Measurements from ENCODE around the gene IL4R. TPM values are rescaled to one million over a fixed set of nuclear protein-coding genes. Genes with fewer than 3 reads are reported as not detected.

IL4R gene
- total RNA-seq, 6 experiments from 2014 or later, result 20.0 to 27.0 (median 23.2) TPM

GRCh38 chr16:27361987-27362386, 48.2 kb downstream of the IL4R start:
- Mint-ChIP-seq H3K4me1 (ENCODE audit: low read depth) (peaks cover 36% of the 10 kb centered on the region), H3K27ac (no peak overlapping the region), H3K9me3 (no peaks in the 10 kb centered on the region), H3K36me3 (ENCODE audit: low read depth) (peaks cover 36% of the 10 kb centered on the region), H3K27me3 (ENCODE audit: insufficient read depth) (no peaks in the 10 kb centered on the region), H3K4me3 (no peak overlapping the region)
- no peak for TF ChIP-seq CTCF (IDR thresholded peaks at IDR 0.05)
- no peak for DNase-seq

DNA sequence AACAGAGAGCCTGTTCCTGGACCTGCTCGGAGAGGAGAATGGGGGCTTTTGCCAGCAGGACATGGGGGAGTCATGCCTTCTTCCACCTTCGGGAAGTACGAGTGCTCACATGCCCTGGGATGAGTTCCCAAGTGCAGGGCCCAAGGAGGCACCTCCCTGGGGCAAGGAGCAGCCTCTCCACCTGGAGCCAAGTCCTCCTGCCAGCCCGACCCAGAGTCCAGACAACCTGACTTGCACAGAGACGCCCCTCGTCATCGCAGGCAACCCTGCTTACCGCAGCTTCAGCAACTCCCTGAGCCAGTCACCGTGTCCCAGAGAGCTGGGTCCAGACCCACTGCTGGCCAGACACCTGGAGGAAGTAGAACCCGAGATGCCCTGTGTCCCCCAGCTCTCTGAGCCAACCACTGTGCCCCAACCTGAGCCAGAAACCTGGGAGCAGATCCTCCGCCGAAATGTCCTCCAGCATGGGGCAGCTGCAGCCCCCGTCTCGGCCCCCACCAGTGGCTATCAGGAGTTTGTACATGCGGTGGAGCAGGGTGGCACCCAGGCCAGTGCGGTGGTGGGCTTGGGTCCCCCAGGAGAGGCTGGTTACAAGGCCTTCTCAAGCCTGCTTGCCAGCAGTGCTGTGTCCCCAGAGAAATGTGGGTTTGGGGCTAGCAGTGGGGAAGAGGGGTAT, 48.9 kb downstream of the IL4R start:
- TF ChIP-seq CTCF (IDR thresholded peaks at IDR 0.05), result no peak
- Mint-ChIP-seq H3K36me3 (ENCODE audit: low read depth) (peaks cover 36% of the 10 kb centered on the region), H3K27ac (no peak overlapping the region), H3K4me1 (ENCODE audit: low read depth) (peaks cover 39% of the 10 kb centered on the region), H3K27me3 (ENCODE audit: insufficient read depth) (no peaks in the 10 kb centered on the region), H3K9me3 (no peaks in the 10 kb centered on the region), H3K4me3 (no peak overlapping the region)
- no peak for DNase-seq

DNA sequence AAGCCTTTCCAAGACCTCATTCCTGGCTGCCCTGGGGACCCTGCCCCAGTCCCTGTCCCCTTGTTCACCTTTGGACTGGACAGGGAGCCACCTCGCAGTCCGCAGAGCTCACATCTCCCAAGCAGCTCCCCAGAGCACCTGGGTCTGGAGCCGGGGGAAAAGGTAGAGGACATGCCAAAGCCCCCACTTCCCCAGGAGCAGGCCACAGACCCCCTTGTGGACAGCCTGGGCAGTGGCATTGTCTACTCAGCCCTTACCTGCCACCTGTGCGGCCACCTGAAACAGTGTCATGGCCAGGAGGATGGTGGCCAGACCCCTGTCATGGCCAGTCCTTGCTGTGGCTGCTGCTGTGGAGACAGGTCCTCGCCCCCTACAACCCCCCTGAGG, 49.5 kb downstream of the IL4R start:
- Mint-ChIP-seq H3K4me3 (no peak overlapping the region), H3K36me3 (ENCODE audit: low read depth) (peaks cover 32% of the 10 kb centered on the region), H3K4me1 (ENCODE audit: low read depth) (peaks cover 42% of the 10 kb centered on the region), H3K27me3 (ENCODE audit: insufficient read depth) (no peaks in the 10 kb centered on the region), H3K27ac (no peak overlapping the region), H3K9me3 (no peaks in the 10 kb centered on the region)
- peak; percentile 34 for TF ChIP-seq CTCF (IDR thresholded peaks at IDR 0.05)
- DNase-seq, result no peak

GRCh38 chr16:27363797-27364196, 50.0 kb downstream of the IL4R start:
- DNase-seq, result no peak
- Mint-ChIP-seq H3K27me3 (ENCODE audit: insufficient read depth) (peaks cover under 1% of the 10 kb centered on the region; the same call in 1 of the 2 replicates), H3K36me3 (ENCODE audit: low read depth) (peaks cover 27% of the 10 kb centered on the region), H3K27ac (no peak overlapping the region), H3K4me1 (ENCODE audit: low read depth) (peaks cover 39% of the 10 kb centered on the region), H3K4me3 (no peak overlapping the region), H3K9me3 (no peaks in the 10 kb centered on the region)
- no peak for TF ChIP-seq CTCF (IDR thresholded peaks at IDR 0.05)

GRCh38 chr16:27364493-27365141, 50.8 kb downstream of the IL4R start:
- Mint-ChIP-seq H3K4me3 (no peak overlapping the region; the same call in 1 of the 2 replicates), H3K36me3 (ENCODE audit: low read depth) (peaks cover 19% of the 10 kb centered on the region), H3K9me3 (no peaks in the 10 kb centered on the region), H3K27ac (peak overlapping the region; percentile 66), H3K27me3 (ENCODE audit: insufficient read depth) (peaks cover 1% of the 10 kb centered on the region; the same call in 1 of the 2 replicates), H3K4me1 (ENCODE audit: low read depth) (peaks cover 42% of the 10 kb centered on the region)
- no peak for DNase-seq
- TF ChIP-seq CTCF (IDR thresholded peaks at IDR 0.05), result no peak

Data from HFFc6 (cell line).